H9 (cell line): ENCODE results near the gene IMPDH1. TPM values are rescaled to one million over a fixed set of nuclear protein-coding genes. Genes with fewer than 3 reads are reported as not detected.

ENCODE experiments used
- DNase-seq: peaks from one replicate; pipeline ENCODE4 v3.0.0-alpha.2; 2017
- H2AFZ ChIP-seq: one replicate; pipeline ENCODE4 v1.6.1; 2013; ENCODE audit warnings: mild to moderate bottlenecking, low read length, control low read depth, moderate library complexity
- H2AK5ac ChIP-seq: 2 replicates; pipeline ENCODE4 v1.6.1; 2013; ENCODE audit warnings: low read length, control low read depth, mixed read lengths; ENCODE audit not compliant: insufficient read length
- H2BK120ac ChIP-seq: one replicate; pipeline ENCODE4 v1.6.1; 2013; ENCODE audit warnings: low read depth, mild to moderate bottlenecking, low read length, control low read depth, inconsistent platforms; ENCODE audit not compliant: poor library complexity, severe bottlenecking
- H2BK12ac ChIP-seq: 2 replicates; pipeline ENCODE4 v1.6.1; 2013; ENCODE audit warnings: low read length, control low read depth, mixed read lengths, low read depth; ENCODE audit not compliant: insufficient read length
- H2BK15ac ChIP-seq: 2 replicates; pipeline ENCODE4 v1.6.1; 2013; ENCODE audit warnings: low read depth, low read length, control low read depth
- H2BK20ac ChIP-seq: one replicate; pipeline ENCODE4 v1.6.1; 2013; ENCODE audit warnings: low read depth, mild to moderate bottlenecking, low read length, control low read depth, inconsistent platforms; ENCODE audit not compliant: poor library complexity, severe bottlenecking
- H2BK5ac ChIP-seq: 2 replicates; pipeline ENCODE4 v1.6.1; 2013; ENCODE audit warnings: low read length, control low read depth, mixed read lengths; ENCODE audit not compliant: insufficient read length
- H3K14ac ChIP-seq: 2 replicates; pipeline ENCODE4 v1.6.1; 2013; ENCODE audit warnings: low read length, control low read depth; ENCODE audit not compliant: insufficient read depth
- H3K18ac ChIP-seq: 2 replicates; pipeline ENCODE4 v1.6.1; 2013; ENCODE audit warnings: low read depth, mild to moderate bottlenecking, mixed read lengths, low read length, control low read depth; ENCODE audit not compliant: insufficient read length
- H3K23ac ChIP-seq: 2 replicates; pipeline ENCODE4 v1.6.1; 2013; ENCODE audit warnings: low read length, control low read depth, mixed read lengths, low read depth; ENCODE audit not compliant: insufficient read length
- H3K23me2 ChIP-seq: 2 replicates; pipeline ENCODE4 v1.6.1; 2013; ENCODE audit warnings: low read depth, mild to moderate bottlenecking, mixed read lengths, low read length, control low read depth; ENCODE audit not compliant: insufficient read length, poor library complexity, severe bottlenecking
- H3K27ac ChIP-seq: 2 replicates; pipeline ENCODE4 v1.5.1; 2013; ENCODE audit warnings: low read length, control low read depth, mixed read lengths, low read depth; ENCODE audit not compliant: insufficient read length
- H3K27me3 ChIP-seq: 2 replicates; pipeline ENCODE4 v1.6.1; 2013; ENCODE audit warnings: low read length, control low read depth, inconsistent platforms; ENCODE audit not compliant: insufficient read depth
- H3K4ac ChIP-seq: 2 replicates; pipeline ENCODE4 v1.6.1; 2013; ENCODE audit warnings: low read depth, mild to moderate bottlenecking, control low read depth, inconsistent platforms, low read length, moderate library complexity
- H3K4me1 ChIP-seq: 2 replicates; pipeline ENCODE4 v1.6.1; 2013; ENCODE audit warnings: low read length, control low read depth, inconsistent platforms; ENCODE audit not compliant: insufficient read depth
- H3K4me2 ChIP-seq: 2 replicates; pipeline ENCODE4 v1.6.1; 2013; ENCODE audit warnings: low read length, control low read depth, mixed read lengths; ENCODE audit not compliant: insufficient read length, insufficient read depth
- H3K56ac ChIP-seq: 2 replicates; pipeline ENCODE4 v1.6.1; 2013; ENCODE audit warnings: low read depth, mild to moderate bottlenecking, mixed read lengths, low read length, control low read depth; ENCODE audit not compliant: insufficient read length
- H3K79me1 ChIP-seq: 2 replicates; pipeline ENCODE4 v1.6.1; 2013; ENCODE audit warnings: low read depth, mild to moderate bottlenecking, moderate library complexity, low read length, control low read depth, inconsistent platforms; ENCODE audit not compliant: insufficient read depth, poor library complexity, severe bottlenecking
- H3K79me2 ChIP-seq: 2 replicates; pipeline ENCODE4 v1.6.1; 2013; ENCODE audit warnings: low read length, control low read depth, inconsistent platforms; ENCODE audit not compliant: insufficient read depth
- H3K9ac ChIP-seq: 2 replicates; pipeline ENCODE4 v1.6.1; 2013; ENCODE audit warnings: low read length, control low read depth, mixed read lengths; ENCODE audit not compliant: insufficient read length; ENCODE audit errors: extremely low read depth
- H3K9me3 ChIP-seq: one replicate; pipeline ENCODE4 v1.6.1; 2013; ENCODE audit warnings: low read depth, low read length, inconsistent platforms; ENCODE audit not compliant: control insufficient read depth
- H3T11ph ChIP-seq: one replicate; pipeline ENCODE4 v1.6.1; 2013; ENCODE audit warnings: mild to moderate bottlenecking, low read length, control low read depth, inconsistent platforms
- H4K20me1 ChIP-seq: one replicate; pipeline ENCODE4 v1.6.1; 2013; ENCODE audit not compliant: control insufficient read depth, insufficient read length, insufficient read depth
- H4K5ac ChIP-seq: 2 replicates; pipeline ENCODE4 v1.6.1; 2013; ENCODE audit warnings: low read depth, mild to moderate bottlenecking, mixed read lengths, low read length, control low read depth; ENCODE audit not compliant: insufficient read length
- H4K8ac ChIP-seq: replicated peaks from 2 replicates; pipeline ENCODE4 v1.6.1; 2013; ENCODE audit warnings: low read length, control low read depth, mixed read lengths, low read depth; ENCODE audit not compliant: insufficient read length
- H4K91ac ChIP-seq: 2 replicates; pipeline ENCODE4 v1.6.1; 2013; ENCODE audit warnings: low read depth, mild to moderate bottlenecking, moderate library complexity, mixed read lengths, low read length, control low read depth; ENCODE audit not compliant: insufficient read length
- H3K27ac Mint-ChIP-seq, 3 experiments: 2 replicates in 2 of 3; 3 replicates in 1 of 3; pipeline ENCODE4 v1.8.0; 2020 to 2021; ENCODE audit warnings: mixed read lengths in 3 of 3, mild to moderate bottlenecking in 1 of 3, moderate library complexity in 1 of 3
- H3K27me3 Mint-ChIP-seq: 2 replicates; pipeline ENCODE4 v1.8.0; 2021; ENCODE audit warnings: low read depth, mild to moderate bottlenecking, moderate library complexity, mixed read lengths
- H3K36me3 Mint-ChIP-seq, 3 experiments: 2 replicates in 2 of 3; 3 replicates in 1 of 3; pipeline ENCODE4 v1.8.0; 2020 to 2021; ENCODE audit warnings: low read depth in 3 of 3, mixed read lengths in 3 of 3; ENCODE audit not compliant: insufficient read depth in 1 of 3
- H3K4me1 Mint-ChIP-seq, 2 experiments: 2 replicates each; pipeline ENCODE4 v1.8.0; 2020; ENCODE audit warnings: mixed read lengths in 2 of 2
- H3K4me3 Mint-ChIP-seq, 2 experiments: 2 replicates in 1 of 2; 3 replicates in 1 of 2; pipeline ENCODE4 v1.8.0; 2020 to 2021; ENCODE audit warnings: mild to moderate bottlenecking in 2 of 2, mixed read lengths in 2 of 2, moderate library complexity in 1 of 2
- H3K9me3 Mint-ChIP-seq, 2 experiments: 2 replicates in 1 of 2; 3 replicates in 1 of 2; pipeline ENCODE4 v1.8.0; 2020; ENCODE audit warnings: mild to moderate bottlenecking in 2 of 2, mixed read lengths in 2 of 2, moderate library complexity in 1 of 2
- CTCF ChIP-seq: fragments of 200-600 bp; sonication (generic); conservative IDR thresholded peaks from 3 replicates; pipeline ENCODE4 v1.8.0; 2021; ENCODE audit warnings: antibody characterized with exemption, mild to moderate bottlenecking
- WGBS: extraction: QIAGEN DNeasy Blood & Tissue Kit; methylation state at CpG from one replicate; pipeline ENCODE4 v1.1.7; 2013; ENCODE audit warnings: missing lambda C conversion rate, low lambda C conversion rate, mixed read lengths; ENCODE audit not compliant: insufficient read length; ENCODE audit errors: extremely low coverage; 5-methylcytosine and 5-hydroxymethylcytosine counted together
- total RNA-seq: library from RNA; stranded (reverse); gene quantifications from 2 replicates; pipeline ENCODE4 v1.2.1, GENCODE V29; 2021

The IMPDH1 gene
- total RNA-seq, 1 experiment from 2014 or later, result 35.2 TPM

- Histone ChIP-seq H3K27me3 (no peaks in the 10 kb centered on the region), H3K27ac (no peak overlapping the region), H4K91ac (no peak overlapping the region), H3T11ph (no peak overlapping the region), H3K4me1 (no peaks in the 10 kb centered on the region), H3K79me1 (no peaks in the 10 kb centered on the region), H4K5ac (no peak overlapping the region), H2BK120ac (no peak overlapping the region), H3K14ac (no peak overlapping the region), H2BK5ac (no peak overlapping the region), H3K23me2 (no peaks in the 10 kb centered on the region), H3K79me2 (no peaks in the 10 kb centered on the region), H3K23ac (no peak overlapping the region), H4K20me1 (no peaks in the 10 kb centered on the region), H3K18ac (no peak overlapping the region), H2BK20ac (no peak overlapping the region), H3K4me2 (no peak overlapping the region), H2AK5ac (no peak overlapping the region), H4K8ac (no peak overlapping the region), H2BK12ac (no peak overlapping the region), H2BK15ac (no peak overlapping the region), H3K56ac (no peak overlapping the region), H2AFZ (no peak overlapping the region), H3K4ac (no peak overlapping the region), H3K9me3 (no peaks in the 10 kb centered on the region), H3K9ac (no peak overlapping the region)
- WGBS, result no CpG with 5 or more reads among the region's 11 CpGs
- Mint-ChIP-seq H3K36me3 (peaks cover 8 to 29% (median 19%) of the 10 kb centered on the region in 3 experiments), H3K4me3 (no peak overlapping the region), H3K9me3 (no peaks in the 10 kb centered on the region), H3K27ac (no peak overlapping the region), H3K4me1 (no peaks in the 10 kb centered on the region), H3K27me3 (no peaks in the 10 kb centered on the region)
- no peak for DNase-seq
- TF ChIP-seq CTCF, result no peak
Measured at GRCh38 chr7:128396357-128396756, 13.4 kb downstream of the IMPDH1 start.
